CD4-positive, alpha-beta T cell (primary cell): Measurements from ENCODE around the gene SNAP29. TPM values are rescaled to one million over a fixed set of nuclear protein-coding genes. Genes with fewer than 3 reads are reported as not detected.
"Not testable (repeated sequence)": the region's sequence is repeated elsewhere in the genome, so short reads cannot be mapped to it uniquely, and the experiment has no call there.

ENCODE experiments used
- ATAC-seq: fragments of 200-7000 bp; cut with Tn5 transposase; one replicate; pipeline ENCODE4 v1.10.0; 2022; ENCODE audit warnings: mild to moderate bottlenecking; ENCODE audit not compliant: poor library complexity
- CTCF ChIA-PET: fragments of 350-600 bp; sonication (Branson Sonifier 250); formaldehyde crosslinking; loops from one replicate; lab custom pipeline; 2021; ENCODE audit warnings: antibody characterized with exemption, inconsistent platforms; lab: Charles Lee
- POLR2A ChIA-PET: fragments of 350-600 bp; sonication (Branson Sonifier 250); formaldehyde crosslinking; loops from one replicate; lab custom pipeline; 2021; ENCODE audit warnings: antibody characterized with exemption, inconsistent platforms; lab: Charles Lee
- DNase-seq, 14 experiments: peaks; one replicate each; pipeline ENCODE4 v3.0.0-alpha.2; 2013 to 2020; ENCODE audit warnings: mixed read lengths in 2 of 14
- H3K27ac ChIP-seq, 2 donors: one replicate each; pipeline versions ENCODE4 v1.5.1 to v1.7.0; 2013; ENCODE audit warnings: low read length in 2 of 2, low read depth in 1 of 2, mild to moderate bottlenecking in 1 of 2
- H3K27me3 ChIP-seq, 2 experiments: 1 replicate in 1 of 2; 2 replicates in 1 of 2; pipeline versions ENCODE4 v1.6.1 to v1.7.0; 2013; ENCODE audit warnings: low read length in 2 of 2, control low read depth in 1 of 2, mild to moderate bottlenecking in 1 of 2, moderate library complexity in 1 of 2; ENCODE audit not compliant: insufficient read depth in 2 of 2, control insufficient read depth in 1 of 2
- H3K36me3 ChIP-seq: one replicate; pipeline ENCODE4 v1.6.1; 2013; ENCODE audit warnings: low read length, control low read depth; ENCODE audit not compliant: insufficient read depth
- H3K4me1 ChIP-seq: one replicate; pipeline ENCODE4 v1.6.1; 2013; ENCODE audit warnings: low read length, control low read depth; ENCODE audit not compliant: insufficient read depth
- H3K4me3 ChIP-seq: one replicate; pipeline ENCODE4 v1.5.1; 2013; ENCODE audit warnings: mild to moderate bottlenecking, low read length, moderate library complexity
- H3K9me3 ChIP-seq, 2 experiments: 1 replicate in 1 of 2; 2 replicates in 1 of 2; pipeline versions ENCODE4 v1.6.1 to v1.7.0; 2013; ENCODE audit warnings: low read length in 2 of 2, mild to moderate bottlenecking in 2 of 2, control low read depth in 1 of 2, moderate library complexity in 1 of 2; ENCODE audit not compliant: control insufficient read depth in 1 of 2, insufficient read depth in 1 of 2
- H3K27ac Mint-ChIP-seq: one replicate; pipeline ENCODE4 v1.8.0; 2020; ENCODE audit warnings: mixed read lengths
- H3K27me3 Mint-ChIP-seq: one replicate; pipeline ENCODE4 v1.8.0; 2021; ENCODE audit warnings: mixed read lengths
- H3K36me3 Mint-ChIP-seq: one replicate; pipeline ENCODE4 v1.8.0; 2021; ENCODE audit warnings: low read depth, mixed read lengths
- H3K4me1 Mint-ChIP-seq: one replicate; pipeline ENCODE4 v1.8.0; 2021; ENCODE audit warnings: low read depth, mixed read lengths
- H3K4me3 Mint-ChIP-seq: one replicate; pipeline ENCODE4 v1.8.0; 2020; ENCODE audit warnings: mild to moderate bottlenecking, mixed read lengths
- H3K9me3 Mint-ChIP-seq: one replicate; pipeline ENCODE4 v1.8.0; 2020; ENCODE audit warnings: mixed read lengths
- CTCF ChIP-seq: fragments of 200-600 bp; IDR thresholded peaks from one replicate; pipeline ENCODE4 v1.8.0; 2022; ENCODE audit warnings: antibody characterized with exemption, mild to moderate bottlenecking
- intact Hi-C, 2 experiments: fragments of 100-400 bp; cut with DNase I in 1 of 2; cut with micrococcal nuclease in 1 of 2; formaldehyde crosslinking; loops; one replicate each; pipeline versions ENCODE4 v1.15.1 to v1.9.0; 2023 to 2025; cut with DNase I, micrococcal nuclease
- total RNA-seq, 174 experiments: library from RNA in 2 of 174; stranded (reverse) in 2 of 174; gene quantifications; one replicate each; pipeline ENCODE4 v1.2.3 and lab custom pipeline; 2021 to 2026

SNAP29 gene
- total RNA-seq, 2 experiments from 2014 or later, result 13.7 to 15.1 TPM

GRCh38 chr22:20823264-20823663 lies 35.5 kb upstream of the SNAP29 start:
- no peaks in the 10 kb centered on the region for H3K27me3 Mint-ChIP-seq
- CTCF ChIA-PET, result interaction anchor here (1.2 kb wide), 1 partner anchor 1174 kb away, joined by 3 read pairs; no protein-coding TSS in a partner anchor

GRCh38 chr22:20825216-20825615 lies 33.6 kb upstream of the SNAP29 start:
- H3K36me3 Mint-ChIP-seq, result peaks cover 82% of the 10 kb centered on the region
- intact Hi-C loops, H3K27ac ChIP-seq, H3K4me3 Mint-ChIP-seq, ATAC-seq, POLR2A ChIA-PET, DNase-seq, H3K27me3 ChIP-seq, H3K4me3 ChIP-seq, H3K27ac Mint-ChIP-seq, H3K4me1 Mint-ChIP-seq, H3K27me3 Mint-ChIP-seq, H3K4me1 ChIP-seq, H3K9me3 Mint-ChIP-seq, CTCF ChIA-PET, H3K9me3 ChIP-seq: not testable (repeated sequence)
- peaks cover 50% of the 10 kb centered on the region for H3K36me3 ChIP-seq

More at GRCh38 chr22:20823264-20823663, 35.5 kb upstream of the SNAP29 start:
- DNase-seq (no peak), ATAC-seq (no peak)
- H3K9me3 Mint-ChIP-seq, result no peaks in the 10 kb centered on the region
- Histone ChIP-seq H3K27me3 (no peaks in the 10 kb centered on the region), H3K4me3 (no peak overlapping the region), H3K9me3 (no peaks in the 10 kb centered on the region), H3K36me3 (peaks cover 59% of the 10 kb centered on the region), H3K4me1 (no peaks in the 10 kb centered on the region), H3K27ac (no peak overlapping the region)
- POLR2A ChIA-PET, result no interaction called here
- no peak overlapping the region for H3K27ac Mint-ChIP-seq
- H3K36me3 Mint-ChIP-seq, result peaks cover 82% of the 10 kb centered on the region
- no peaks in the 10 kb centered on the region for H3K4me1 Mint-ChIP-seq
- intact Hi-C loops, result no loop called here
- no peak overlapping the region for H3K4me3 Mint-ChIP-seq
- TF ChIP-seq CTCF, result no peak

GRCh38 chr22:20825624-20826023 lies 33.2 kb upstream of the SNAP29 start:
- no peak for DNase-seq
- CTCF ChIA-PET, result no interaction called here
- H3K36me3 Mint-ChIP-seq, result peaks cover 82% of the 10 kb centered on the region
- H3K4me1 ChIP-seq, result no peaks in the 10 kb centered on the region
- no peak overlapping the region for H3K4me3 ChIP-seq
- no peaks in the 10 kb centered on the region for H3K27me3 Mint-ChIP-seq
- no peaks in the 10 kb centered on the region for H3K4me1 Mint-ChIP-seq
- H3K36me3 ChIP-seq, result peaks cover 51% of the 10 kb centered on the region
- H3K27me3 ChIP-seq, result no peaks in the 10 kb centered on the region
- H3K9me3 ChIP-seq, result no peaks in the 10 kb centered on the region
- no peak for ATAC-seq
- no peak overlapping the region for H3K27ac ChIP-seq
- TF ChIP-seq CTCF, result no peak
- POLR2A ChIA-PET, result no interaction called here
- intact Hi-C loops, result no loop called here
- H3K9me3 Mint-ChIP-seq, result no peaks in the 10 kb centered on the region
- no peak overlapping the region for H3K27ac Mint-ChIP-seq
- no peak overlapping the region for H3K4me3 Mint-ChIP-seq

- H3K9me3 Mint-ChIP-seq, H3K27ac ChIP-seq, H3K4me3 Mint-ChIP-seq, H3K4me1 ChIP-seq, H3K4me1 Mint-ChIP-seq, DNase-seq, intact Hi-C loops, H3K27me3 ChIP-seq, H3K27ac Mint-ChIP-seq, H3K27me3 Mint-ChIP-seq, H3K4me3 ChIP-seq, POLR2A ChIA-PET, ATAC-seq, H3K9me3 ChIP-seq: not testable (repeated sequence)
- CTCF ChIA-PET, result interaction anchor here (0.9 kb wide), 1 partner anchor 9 kb away, joined by 3 read pairs; no protein-coding TSS in a partner anchor
- H3K36me3 ChIP-seq, result peaks cover 52% of the 10 kb centered on the region
- peaks cover 88% of the 10 kb centered on the region for H3K36me3 Mint-ChIP-seq
Measured at GRCh38 chr22:20826373-20827152, 32.2 kb upstream of the SNAP29 start.
